GM20000 (cell line): Measurements from ENCODE around the gene EIF2B5.

Experiments
- DNase-seq: peaks from one replicate; pipeline ENCODE4 v3.0.0; 2012; ENCODE audit warnings: low spot score
- TF ChIP-seq, protein P1 (sequence below): IDR thresholded peaks from 2 replicates; pipeline ENCODE4 v1.5.1; 2012; ENCODE audit warnings: mild to moderate bottlenecking, control low read depth; ENCODE audit errors: extremely low read depth, missing control alignments

The EIF2B5 gene

GRCh38 chr3:184186184-184186901 is 51.2 kb downstream of the EIF2B5 start, which contains the start of gene ABCF3:
ABCF3 (plus strand) TSS chr3:184186199; CDS start chr3:184186208, 9 bp downstream.
- TF ChIP-seq, protein P1, sequence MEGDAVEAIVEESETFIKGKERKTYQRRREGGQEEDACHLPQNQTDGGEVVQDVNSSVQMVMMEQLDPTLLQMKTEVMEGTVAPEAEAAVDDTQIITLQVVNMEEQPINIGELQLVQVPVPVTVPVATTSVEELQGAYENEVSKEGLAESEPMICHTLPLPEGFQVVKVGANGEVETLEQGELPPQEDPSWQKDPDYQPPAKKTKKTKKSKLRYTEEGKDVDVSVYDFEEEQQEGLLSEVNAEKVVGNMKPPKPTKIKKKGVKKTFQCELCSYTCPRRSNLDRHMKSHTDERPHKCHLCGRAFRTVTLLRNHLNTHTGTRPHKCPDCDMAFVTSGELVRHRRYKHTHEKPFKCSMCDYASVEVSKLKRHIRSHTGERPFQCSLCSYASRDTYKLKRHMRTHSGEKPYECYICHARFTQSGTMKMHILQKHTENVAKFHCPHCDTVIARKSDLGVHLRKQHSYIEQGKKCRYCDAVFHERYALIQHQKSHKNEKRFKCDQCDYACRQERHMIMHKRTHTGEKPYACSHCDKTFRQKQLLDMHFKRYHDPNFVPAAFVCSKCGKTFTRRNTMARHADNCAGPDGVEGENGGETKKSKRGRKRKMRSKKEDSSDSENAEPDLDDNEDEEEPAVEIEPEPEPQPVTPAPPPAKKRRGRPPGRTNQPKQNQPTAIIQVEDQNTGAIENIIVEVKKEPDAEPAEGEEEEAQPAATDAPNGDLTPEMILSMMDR: no peak
- no peak for DNase-seq

DNA sequence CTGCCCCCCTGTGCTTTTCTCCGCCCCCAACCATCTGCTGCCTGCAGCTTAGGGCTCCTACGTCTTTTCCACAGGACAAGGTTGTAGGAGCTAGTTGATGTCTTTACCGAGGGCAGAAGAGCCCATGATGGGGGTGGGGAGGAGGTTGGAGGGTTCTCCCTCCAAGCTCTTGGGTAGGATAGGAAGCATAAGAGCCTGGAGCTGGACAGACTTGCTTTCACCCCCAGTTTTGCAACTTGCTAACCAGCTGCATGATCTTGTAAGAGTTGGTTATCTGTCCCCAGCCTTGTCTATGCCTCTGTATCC is 51.7 kb downstream of the EIF2B5 start:
- TF ChIP-seq, protein P1: no peak
- DNase-seq: no peak

DNA sequence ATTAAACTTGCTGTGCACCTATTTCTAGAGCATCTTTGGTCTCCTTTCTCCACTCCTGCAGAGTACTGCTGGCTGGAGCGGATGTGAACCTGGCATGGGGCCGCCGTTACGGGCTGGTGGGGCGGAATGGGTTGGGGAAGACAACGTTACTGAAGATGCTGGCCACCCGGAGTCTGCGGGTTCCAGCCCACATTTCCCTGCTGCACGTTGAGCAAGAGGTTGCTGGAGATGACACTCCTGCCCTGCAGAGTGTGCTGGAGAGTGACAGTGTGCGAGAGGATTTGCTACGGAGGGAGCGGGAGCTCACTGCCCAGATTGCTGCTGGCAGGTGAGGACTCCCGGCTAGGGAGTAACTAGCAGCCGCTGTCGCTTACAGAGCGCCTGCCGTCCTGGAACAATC is 52.9 kb downstream of the EIF2B5 start:
- TF ChIP-seq, protein P1: no peak
- no peak for DNase-seq

DNA sequence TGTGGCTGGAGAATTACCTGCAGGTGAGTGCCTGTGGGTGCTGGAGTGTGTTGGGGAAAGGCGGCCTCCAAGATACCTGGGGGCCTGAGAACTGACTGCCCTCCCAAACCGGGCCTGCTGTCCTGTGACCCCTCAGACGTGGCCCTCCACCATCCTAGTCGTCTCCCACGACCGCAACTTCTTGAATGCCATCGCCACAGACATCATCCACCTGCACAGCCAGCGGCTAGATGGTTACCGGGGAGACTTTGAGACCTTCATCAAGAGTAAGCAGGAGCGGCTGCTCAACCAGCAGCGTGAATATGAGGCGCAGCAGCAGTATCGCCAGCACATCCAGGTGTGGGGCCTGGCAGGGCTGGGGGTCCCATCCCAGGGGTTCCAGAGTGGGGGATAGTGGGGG is 54.3 kb downstream of the EIF2B5 start:
- TF ChIP-seq, protein P1: no peak
- no peak for DNase-seq

DNA sequence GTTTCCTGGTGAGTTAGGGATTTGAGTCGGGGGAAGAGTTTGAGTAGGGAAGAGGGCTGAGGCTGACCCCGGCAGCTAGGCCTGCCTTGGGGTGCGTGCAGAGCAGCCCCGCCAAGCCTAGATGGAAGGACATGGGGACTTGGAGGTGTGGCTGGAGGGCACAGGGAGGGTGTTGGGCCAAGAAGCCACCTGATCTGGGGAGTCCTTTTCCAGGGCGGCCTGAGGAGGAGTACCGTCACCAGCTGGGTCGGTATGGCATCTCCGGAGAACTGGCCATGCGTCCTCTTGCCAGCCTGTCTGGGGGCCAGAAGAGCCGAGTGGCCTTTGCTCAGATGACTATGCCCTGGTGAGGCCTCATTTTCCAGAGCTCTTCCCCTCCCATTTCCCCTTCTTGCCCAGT is 57.7 kb downstream of the EIF2B5 start:
- DNase-seq: no peak
- TF ChIP-seq, protein P1: no peak

DNA sequence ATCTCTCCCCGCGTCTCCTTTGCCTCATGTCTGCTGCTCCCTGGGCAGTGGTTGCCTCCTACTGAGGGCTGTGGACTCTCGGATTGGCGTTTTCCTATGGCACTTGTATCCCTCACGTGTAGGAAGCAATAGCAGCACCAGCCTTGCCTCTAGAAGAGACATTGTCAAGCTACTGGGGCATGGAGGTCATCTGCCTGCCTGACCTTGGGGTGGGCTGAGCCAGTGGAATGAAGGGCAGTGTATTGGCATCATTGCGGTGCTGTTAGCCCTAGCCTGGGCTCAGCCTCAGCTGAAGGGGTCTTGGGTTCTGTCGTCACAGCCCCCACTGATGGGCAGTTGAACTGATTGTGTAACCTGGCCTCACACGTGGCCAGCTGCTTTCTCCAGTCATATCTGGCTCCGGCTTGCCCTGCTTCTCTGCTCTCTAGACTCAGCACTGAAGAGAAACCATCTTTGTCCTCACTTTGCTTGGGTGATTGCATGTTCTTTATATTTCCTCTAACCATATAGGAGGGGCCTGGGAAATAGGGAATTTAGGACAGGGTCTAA is 58.9 kb downstream of the EIF2B5 start:
- TF ChIP-seq, protein P1: no peak
- no peak for DNase-seq
